GM12892 (cell line): ENCODE measurements around the gene MACROD2.
"Not testable (repeated sequence)": the region's sequence is repeated elsewhere in the genome, so short reads cannot be mapped to it uniquely, and the experiment has no call there.

Experiments
- DNase-seq: peaks from one replicate; pipeline ENCODE4 v3.0.0; 2011; ENCODE audit not compliant: insufficient read length
- FAIRE-seq: peaks from 2 replicates; lab custom pipeline; 2011; peaks lifted over from hg19 to GRCh38; lab: Jason Lieb, UNC
- POLR2A ChIP-seq: IDR thresholded peaks from 2 replicates; pipeline ENCODE4 v1.6.1; 2011; ENCODE audit warnings: low read depth, low read length, control low read depth
- POLR2AphosphoS5 ChIP-seq: IDR thresholded peaks from 2 replicates; pipeline ENCODE4 v1.6.1; 2011; ENCODE audit warnings: low read depth, low read length, control low read depth
- TAF1 ChIP-seq: IDR thresholded peaks from 2 replicates; pipeline ENCODE4 v1.6.1; 2011; ENCODE audit warnings: low read depth, mild to moderate bottlenecking, control low read depth, low read length, borderline replicate concordance

MACROD2 gene

GRCh38 chr20:15977758-15978157 lies 1982.4 kb downstream of the MACROD2 start:
- no peak for FAIRE-seq
- TF ChIP-seq TAF1 (no peak), POLR2A (no peak), POLR2AphosphoS5 (no peak)
- DNase-seq = no peak

DNA sequence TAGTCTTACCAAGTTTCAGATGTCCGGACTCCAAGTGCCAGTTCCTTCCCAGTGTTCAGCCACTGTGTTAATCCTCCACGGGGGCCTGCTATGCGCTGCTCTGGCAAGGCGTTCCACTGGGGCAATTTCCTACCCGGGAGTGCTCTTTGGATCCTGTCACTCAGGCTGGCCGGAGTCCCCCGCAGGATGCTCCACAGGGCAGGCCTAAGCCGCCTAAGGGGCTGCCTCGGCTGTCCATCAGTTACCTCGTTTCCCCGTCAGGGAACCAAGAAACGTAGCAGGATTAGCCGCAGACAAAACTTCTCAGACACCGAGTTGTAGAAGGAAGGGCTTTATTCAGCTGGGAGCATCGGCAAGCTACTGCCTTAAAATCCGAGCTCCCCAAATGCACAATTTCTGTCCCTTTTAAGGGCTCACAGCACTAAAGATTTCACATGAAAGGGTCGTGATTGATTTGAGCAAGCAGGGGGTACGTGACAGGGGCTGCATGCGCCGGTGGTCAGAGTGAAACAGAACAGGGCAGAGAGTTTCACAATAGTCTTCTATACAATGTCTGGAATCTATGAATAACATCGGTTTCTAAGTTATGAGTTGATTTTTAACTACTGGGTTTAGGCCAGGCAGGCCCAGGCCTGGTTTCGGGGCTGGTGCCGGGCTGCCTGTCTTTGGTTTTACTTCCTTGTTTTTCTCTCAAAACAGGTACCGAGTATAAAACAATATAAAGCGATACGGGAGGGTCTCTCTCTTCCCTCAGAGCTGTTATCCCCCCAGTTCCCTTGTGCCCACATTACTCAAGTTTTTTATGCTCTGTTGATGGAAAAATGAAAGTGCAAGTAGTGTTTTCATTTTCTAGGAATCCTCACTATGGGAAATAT lies 1990.4 kb downstream of the MACROD2 start:
- FAIRE-seq = peak; percentile 86
- not testable (repeated sequence) for DNase-seq

GRCh38 chr20:15986690-15987089 lies 1991.4 kb downstream of the MACROD2 start:
- FAIRE-seq (peak; percentile 84), DNase-seq (no peak)
- no peak for TF ChIP-seq POLR2AphosphoS5
- TF ChIP-seq POLR2A = no peak
- no peak for TF ChIP-seq TAF1

DNA sequence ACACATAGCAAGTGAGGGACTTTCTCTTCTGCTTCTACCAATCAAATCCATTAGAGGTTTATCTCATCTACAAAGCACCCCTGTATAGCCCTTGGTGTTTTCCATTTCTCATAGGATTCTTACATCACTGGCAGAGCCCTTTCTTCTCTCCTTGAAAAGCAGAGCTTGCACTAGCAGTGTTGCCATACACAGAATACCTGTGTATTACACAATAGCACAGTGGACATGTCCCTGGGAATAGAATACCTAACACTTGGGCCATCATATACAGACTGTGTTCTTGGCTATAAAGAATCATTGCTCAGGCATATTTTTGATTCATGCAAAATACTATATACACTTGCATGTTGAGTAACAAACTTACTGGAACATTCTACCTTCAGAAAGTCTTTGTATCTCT lies 1996.0 kb downstream of the MACROD2 start:
- no peak for FAIRE-seq
- no peak for DNase-seq
- TF ChIP-seq POLR2A = no peak
- no peak for TF ChIP-seq TAF1
- no peak for TF ChIP-seq POLR2AphosphoS5

DNA sequence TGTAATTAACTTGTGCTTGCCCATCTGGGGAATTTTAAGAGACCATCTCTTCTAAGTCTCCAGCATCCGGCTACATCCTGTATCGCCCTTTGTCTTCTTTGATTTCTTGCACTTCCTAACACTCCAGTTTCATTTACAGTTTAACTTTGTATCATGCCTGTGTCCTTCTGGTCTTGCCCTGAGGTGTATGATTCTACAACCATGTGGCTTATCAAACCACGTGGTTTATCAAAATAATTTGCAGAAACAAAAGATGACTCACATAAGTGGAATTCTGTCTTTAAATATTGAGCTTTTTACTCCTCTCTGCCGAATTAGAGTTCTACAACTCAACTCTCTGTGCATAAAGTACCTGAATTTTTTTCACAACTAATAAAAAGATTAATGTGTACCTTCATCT lies 1997.2 kb downstream of the MACROD2 start:
- no peak for TF ChIP-seq POLR2A
- no peak for TF ChIP-seq TAF1
- TF ChIP-seq POLR2AphosphoS5 = no peak
- FAIRE-seq (no peak), DNase-seq (no peak)

- no peak for FAIRE-seq
- TF ChIP-seq POLR2A (no peak), POLR2AphosphoS5 (no peak)
- DNase-seq = no peak
Measured at GRCh38 chr20:16000112-16000511, 2004.8 kb downstream of the MACROD2 start.

- FAIRE-seq = no peak
- DNase-seq = no peak
- TF ChIP-seq TAF1 (no peak), POLR2AphosphoS5 (no peak), POLR2A (no peak)
Measured at GRCh38 chr20:16001286-16001685, 2006.0 kb downstream of the MACROD2 start.

- no peak for FAIRE-seq
- DNase-seq = no peak
- TF ChIP-seq POLR2A = no peak
- TF ChIP-seq POLR2AphosphoS5 = no peak
- no peak for TF ChIP-seq TAF1
Measured at GRCh38 chr20:16003310-16003709, 2008.0 kb downstream of the MACROD2 start.

- TF ChIP-seq POLR2AphosphoS5 (no peak), POLR2A (no peak), TAF1 (no peak)
- DNase-seq (no peak), FAIRE-seq (no peak)
Measured at GRCh38 chr20:16004108-16004854, 2009.0 kb downstream of the MACROD2 start.

- no peak for TF ChIP-seq POLR2A
- no peak for TF ChIP-seq TAF1
- TF ChIP-seq POLR2AphosphoS5 = no peak
- DNase-seq (no peak), FAIRE-seq (no peak)
Measured at GRCh38 chr20:16005021-16005914, 2010.0 kb downstream of the MACROD2 start.

- TF ChIP-seq TAF1 (no peak), POLR2A (no peak)
- no peak for FAIRE-seq
Measured at GRCh38 chr20:16005915-16006493, 2010.7 kb downstream of the MACROD2 start.

More at GRCh38 chr20:16005915-16006493, 2010.7 kb downstream of the MACROD2 start:
- DNase-seq = no peak
